ENCODE measurements around the gene PLD3. TPM values are rescaled to one million over a fixed set of nuclear protein-coding genes. Genes with fewer than 3 reads are reported as not detected.

The PLD3 gene
- total RNA-seq, 2 experiments from 2014 or later: 109 to 114 TPM

GRCh38 chr19:40321076-40321475, 27.4 kb upstream of the PLD3 start:
- Histone ChIP-seq H3K27ac (ENCODE audit: low read depth, low read length, poor library complexity, severe bottlenecking) (no peak overlapping the region), H3K4me3 (ENCODE audit: low read depth, low read length, poor library complexity, severe bottlenecking) (no peak overlapping the region), H3K36me3 (ENCODE audit: insufficient read depth, low read length) (peaks cover 81% of the 10 kb centered on the region), H3K9me3 (ENCODE audit: low read length) (no peaks in the 10 kb centered on the region), H4K20me1 (ENCODE audit: insufficient read depth, low read length) (no peaks in the 10 kb centered on the region), H3K4me1 (ENCODE audit: insufficient read depth, low read length, poor library complexity, severe bottlenecking) (no peaks in the 10 kb centered on the region), H3K9me2 (ENCODE audit: insufficient read depth, low read length) (no peaks in the 10 kb centered on the region), H3K79me2 (ENCODE audit: insufficient read depth, low read depth, low read length) (no peaks in the 10 kb centered on the region), H3K4me2 (ENCODE audit: low read length) (no peak overlapping the region), H2AFZ (ENCODE audit: low read length) (no peak overlapping the region)
- no TSS peak for BruUV-seq (replicated peaks)
- TF ChIP-seq CTCF (conservative IDR thresholded peaks at IDR 0.05; ENCODE audit: low read length): no peak
- TF ChIP-seq EZH2phosphoT487 (IDR thresholded peaks at IDR 0.05; ENCODE audit: borderline replicate concordance, low read depth, low read length): no peak
- DNase-seq (ENCODE audit: low spot score): no peak
- POLR2A ChIA-PET: no interaction called here
- CTCF ChIA-PET (ENCODE audit: unreplicated experiment): no interaction called here
- intact Hi-C loops (cut with micrococcal nuclease; ENCODE audit: unreplicated experiment): no loop called here

- TF ChIP-seq CTCF (conservative IDR thresholded peaks at IDR 0.05; ENCODE audit: low read length) (no peak), EZH2phosphoT487 (IDR thresholded peaks at IDR 0.05; ENCODE audit: borderline replicate concordance, low read depth, low read length) (no peak)
- no peak overlapping the region for H2AFZ ChIP-seq (ENCODE audit: low read length)
- H3K27ac ChIP-seq (ENCODE audit: low read depth, low read length, poor library complexity, severe bottlenecking): no peak overlapping the region
- no peak overlapping the region for H3K4me2 ChIP-seq (ENCODE audit: low read length)
- no peaks in the 10 kb centered on the region for H3K9me3 ChIP-seq (ENCODE audit: low read length)
- ChIA-PET POLR2A (no interaction called here), CTCF (ENCODE audit: unreplicated experiment) (no interaction called here)
- no peaks in the 10 kb centered on the region for H3K4me1 ChIP-seq (ENCODE audit: insufficient read depth, low read length, poor library complexity, severe bottlenecking)
- no peaks in the 10 kb centered on the region for H3K9me2 ChIP-seq (ENCODE audit: insufficient read depth, low read length)
- no peak for DNase-seq (ENCODE audit: low spot score)
- peaks cover 81% of the 10 kb centered on the region for H3K36me3 ChIP-seq (ENCODE audit: insufficient read depth, low read length)
- H3K79me2 ChIP-seq (ENCODE audit: insufficient read depth, low read depth, low read length): no peaks in the 10 kb centered on the region
- no peak overlapping the region for H3K4me3 ChIP-seq (ENCODE audit: low read depth, low read length, poor library complexity, severe bottlenecking)
- intact Hi-C loops (cut with micrococcal nuclease; ENCODE audit: unreplicated experiment): no loop called here
- no TSS peak for BruUV-seq (replicated peaks)
- no peaks in the 10 kb centered on the region for H4K20me1 ChIP-seq (ENCODE audit: insufficient read depth, low read length)
Measured at GRCh38 chr19:40321566-40322270, 26.8 kb upstream of the PLD3 start.

- Histone ChIP-seq H3K4me3 (ENCODE audit: low read depth, low read length, poor library complexity, severe bottlenecking) (no peak overlapping the region), H2AFZ (ENCODE audit: low read length) (no peak overlapping the region), H3K27ac (ENCODE audit: low read depth, low read length, poor library complexity, severe bottlenecking) (no peak overlapping the region), H3K9me2 (ENCODE audit: insufficient read depth, low read length) (no peaks in the 10 kb centered on the region), H3K9me3 (ENCODE audit: low read length) (no peaks in the 10 kb centered on the region), H3K36me3 (ENCODE audit: insufficient read depth, low read length) (peaks cover 79% of the 10 kb centered on the region), H3K79me2 (ENCODE audit: insufficient read depth, low read depth, low read length) (no peaks in the 10 kb centered on the region), H3K4me1 (ENCODE audit: insufficient read depth, low read length, poor library complexity, severe bottlenecking) (no peaks in the 10 kb centered on the region), H4K20me1 (ENCODE audit: insufficient read depth, low read length) (no peaks in the 10 kb centered on the region), H3K4me2 (ENCODE audit: low read length) (no peak overlapping the region)
- intact Hi-C loops (cut with micrococcal nuclease; ENCODE audit: unreplicated experiment): no loop called here
- TF ChIP-seq CTCF (conservative IDR thresholded peaks at IDR 0.05; ENCODE audit: low read length) (no peak), EZH2phosphoT487 (IDR thresholded peaks at IDR 0.05; ENCODE audit: borderline replicate concordance, low read depth, low read length) (no peak)
- CTCF ChIA-PET (ENCODE audit: unreplicated experiment): no interaction called here
- POLR2A ChIA-PET: interaction anchor here (0.6 kb wide), 1 partner anchor 8 kb away, joined by 3 read pairs; no protein-coding TSS in a partner anchor
- DNase-seq (ENCODE audit: low spot score): no peak
- BruUV-seq (replicated peaks): no TSS peak
Measured at GRCh38 chr19:40322271-40322610, 26.3 kb upstream of the PLD3 start.
